ENCODE measurements around the gene TRIM27.
"Not testable (repeated sequence)": the region's sequence is repeated elsewhere in the genome, so short reads cannot be mapped to it uniquely, and the experiment has no call there.

TRIM27 gene

DNA sequence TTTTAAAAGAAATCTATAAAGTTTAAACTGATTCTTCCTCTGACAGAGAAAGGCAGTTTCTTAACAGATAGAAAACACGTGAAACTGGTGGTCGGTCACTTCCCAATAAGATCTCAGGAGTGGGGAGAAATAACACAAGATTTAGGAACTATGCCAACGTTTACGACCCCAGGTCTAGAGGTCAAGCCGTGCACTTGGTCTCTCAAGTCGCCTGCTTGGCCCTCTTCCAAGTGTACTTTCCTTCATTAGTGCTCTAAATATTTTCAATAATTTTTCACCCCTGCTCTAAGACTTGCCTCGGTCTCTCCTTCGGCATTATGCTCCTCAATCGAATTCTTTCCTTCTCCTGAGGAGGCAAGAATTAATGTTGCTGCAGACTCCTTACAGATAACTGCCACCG is 61.7 kb downstream of the TRIM27 start:
- no peak for DNase-seq

DNA sequence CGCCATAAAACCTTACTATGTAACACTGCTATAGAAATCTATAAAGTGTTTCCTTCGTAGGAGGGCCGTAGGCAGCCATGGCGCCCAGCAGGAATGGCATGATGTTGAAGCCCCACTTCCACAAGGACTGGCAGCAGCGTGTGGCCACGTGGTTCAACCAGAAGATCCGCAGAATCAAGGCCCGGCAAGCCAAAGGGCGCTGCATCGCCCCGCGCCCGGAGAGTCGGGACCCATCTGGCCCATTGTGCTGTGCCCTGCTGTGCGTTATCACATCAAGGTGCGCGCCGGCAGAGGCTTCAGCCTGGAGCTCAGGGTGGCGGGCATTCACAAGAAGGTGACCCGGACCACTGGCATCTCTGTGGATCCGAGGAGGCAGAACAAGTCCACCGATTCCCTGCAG is 62.4 kb downstream of the TRIM27 start:
- DNase-seq: no peak

DNA sequence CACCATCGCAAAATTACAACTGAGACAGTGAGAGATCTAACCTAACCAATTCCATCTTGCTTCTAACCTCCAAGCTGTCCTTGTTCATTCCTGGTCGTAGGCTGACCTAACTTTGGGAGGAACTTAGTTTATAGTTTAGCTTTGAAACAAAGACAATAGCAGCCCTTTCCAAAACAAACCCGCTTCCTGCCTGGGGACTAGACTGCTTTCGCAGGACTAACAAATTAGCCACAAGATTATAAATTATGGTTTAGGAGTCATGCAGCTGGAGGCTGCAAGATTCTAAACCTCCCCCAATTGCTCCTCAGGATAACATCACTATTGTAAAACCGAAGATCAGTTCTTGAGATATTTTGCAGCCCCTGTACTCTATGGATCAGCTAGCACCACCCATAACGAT is 63.2 kb downstream of the TRIM27 start:
- no peak for DNase-seq

DNA sequence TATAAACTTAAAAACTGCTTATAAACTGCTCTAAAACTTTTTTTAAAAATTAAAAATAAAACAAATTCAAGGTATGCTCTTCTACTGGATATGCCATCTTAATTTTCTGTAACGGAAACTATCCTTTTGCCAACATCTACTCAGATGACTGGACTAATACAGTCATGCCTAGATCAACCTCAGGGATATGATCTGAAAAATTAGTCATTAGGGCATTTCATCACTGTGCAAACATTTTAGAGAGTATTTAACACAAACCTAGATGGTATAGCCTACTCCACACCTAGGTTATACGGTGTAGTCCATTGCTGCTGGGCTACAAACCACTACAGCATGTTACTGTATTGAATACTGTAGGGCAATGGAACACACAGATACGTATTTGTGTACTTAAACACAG is 64.8 kb downstream of the TRIM27 start:
- DNase-seq: no peak

DNA sequence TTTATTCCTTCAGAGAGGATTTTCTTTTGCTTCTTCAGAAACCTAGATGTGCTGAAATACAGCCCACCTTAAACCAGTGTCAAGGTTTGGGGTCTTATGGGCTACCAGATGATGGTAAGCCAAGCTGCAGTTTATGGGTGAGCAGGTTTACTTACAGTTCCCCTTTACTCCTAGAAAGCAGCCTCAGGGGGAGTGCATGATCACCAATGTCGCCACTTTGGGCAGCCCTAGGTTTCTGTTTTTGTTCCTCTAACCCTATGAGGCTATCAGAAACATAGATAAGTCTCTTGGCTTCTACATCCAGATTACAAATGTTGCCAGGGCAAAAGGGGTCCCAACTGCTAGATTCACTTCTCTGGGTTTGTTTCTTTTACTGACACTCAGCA is 67.2 kb downstream of the TRIM27 start:
- DNase-seq: no peak

DNA sequence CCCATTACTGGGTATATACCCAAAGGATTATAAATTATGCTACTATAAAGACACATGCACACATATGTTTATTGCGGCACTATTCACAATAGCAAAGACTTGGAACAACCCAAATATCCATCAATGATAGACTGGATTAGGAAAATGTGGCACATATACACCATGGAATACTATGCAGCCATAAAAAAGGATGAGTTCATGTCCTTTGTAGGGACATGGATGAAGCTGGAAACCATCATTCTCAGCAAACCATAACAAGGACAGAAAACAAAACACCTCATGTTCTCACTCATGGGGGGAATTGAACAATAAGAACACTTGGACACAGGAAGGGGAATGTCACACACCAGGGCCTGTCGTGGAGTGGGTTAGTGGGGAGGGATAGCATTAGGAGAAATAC is 69.4 kb downstream of the TRIM27 start:
- DNase-seq: not testable (repeated sequence)

All from KG1 (cell line).